Stimulated activated CD8-positive, alpha-beta memory T cell treated with anti-CD3 and anti-CD28 coated beads, Interleukin-4, amount 100 ng/mL, for 4 hours (primary cell): ENCODE data around the gene OSBP2.
A peak's percentile ranks its signal among the peaks of the same experiment; 100 is the strongest.

ENCODE experiments used
- DNase-seq, 2 donors: peaks; one replicate each; pipeline ENCODE4 v3.0.0-alpha.2; 2020; ENCODE audit warnings: low read depth in 2 of 2, low spot score in 1 of 2

The OSBP2 gene, protein sequence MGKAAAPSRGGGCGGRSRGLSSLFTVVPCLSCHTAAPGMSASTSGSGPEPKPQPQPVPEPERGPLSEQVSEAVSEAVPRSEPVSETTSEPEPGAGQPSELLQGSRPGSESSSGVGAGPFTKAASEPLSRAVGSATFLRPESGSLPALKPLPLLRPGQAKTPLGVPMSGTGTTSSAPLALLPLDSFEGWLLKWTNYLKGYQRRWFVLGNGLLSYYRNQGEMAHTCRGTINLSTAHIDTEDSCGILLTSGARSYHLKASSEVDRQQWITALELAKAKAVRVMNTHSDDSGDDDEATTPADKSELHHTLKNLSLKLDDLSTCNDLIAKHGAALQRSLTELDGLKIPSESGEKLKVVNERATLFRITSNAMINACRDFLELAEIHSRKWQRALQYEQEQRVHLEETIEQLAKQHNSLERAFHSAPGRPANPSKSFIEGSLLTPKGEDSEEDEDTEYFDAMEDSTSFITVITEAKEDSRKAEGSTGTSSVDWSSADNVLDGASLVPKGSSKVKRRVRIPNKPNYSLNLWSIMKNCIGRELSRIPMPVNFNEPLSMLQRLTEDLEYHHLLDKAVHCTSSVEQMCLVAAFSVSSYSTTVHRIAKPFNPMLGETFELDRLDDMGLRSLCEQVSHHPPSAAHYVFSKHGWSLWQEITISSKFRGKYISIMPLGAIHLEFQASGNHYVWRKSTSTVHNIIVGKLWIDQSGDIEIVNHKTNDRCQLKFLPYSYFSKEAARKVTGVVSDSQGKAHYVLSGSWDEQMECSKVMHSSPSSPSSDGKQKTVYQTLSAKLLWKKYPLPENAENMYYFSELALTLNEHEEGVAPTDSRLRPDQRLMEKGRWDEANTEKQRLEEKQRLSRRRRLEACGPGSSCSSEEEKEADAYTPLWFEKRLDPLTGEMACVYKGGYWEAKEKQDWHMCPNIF

DNA sequence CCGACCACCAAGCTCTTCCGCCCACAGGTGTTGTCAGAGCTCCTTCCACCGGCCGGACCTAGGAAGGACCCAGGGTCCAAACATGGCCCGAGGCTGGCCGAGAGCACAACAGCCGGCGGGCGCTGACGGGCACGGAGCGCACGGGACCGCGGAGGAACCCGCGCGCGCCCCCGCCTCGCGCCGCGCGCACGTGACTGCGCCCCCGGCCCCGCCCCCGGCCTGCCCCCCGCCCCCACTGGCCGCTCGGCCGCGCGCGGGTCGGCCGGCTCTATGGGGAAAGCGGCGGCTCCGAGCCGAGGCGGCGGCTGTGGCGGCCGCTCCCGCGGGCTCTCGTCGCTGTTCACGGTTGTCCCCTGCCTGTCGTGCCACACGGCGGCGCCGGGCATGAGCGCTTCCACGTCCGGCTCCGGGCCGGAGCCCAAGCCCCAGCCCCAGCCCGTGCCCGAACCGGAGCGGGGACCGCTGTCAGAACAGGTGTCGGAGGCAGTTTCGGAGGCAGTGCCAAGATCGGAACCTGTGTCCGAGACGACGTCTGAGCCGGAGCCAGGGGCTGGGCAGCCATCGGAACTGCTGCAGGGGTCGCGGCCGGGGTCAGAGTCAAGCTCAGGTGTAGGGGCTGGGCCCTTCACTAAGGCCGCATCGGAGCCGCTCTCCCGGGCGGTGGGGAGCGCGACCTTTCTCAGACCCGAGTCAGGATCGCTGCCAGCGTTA is at the start of gene OSBP2:
Gene OSBP2 (plus strand): TSS at position 235 of the 711 bp plus-strand sequence. CDS start 36 bp downstream, at position 271.
- DNase-seq = no peak

- no peak for DNase-seq
These were observed 48.0 kb upstream of the OSBP2 start for GRCh38 chr22:30646518-30647160.

GRCh38 chr22:30647536-30647935 is 47.1 kb upstream of the OSBP2 start:
- no peak for DNase-seq

DNA sequence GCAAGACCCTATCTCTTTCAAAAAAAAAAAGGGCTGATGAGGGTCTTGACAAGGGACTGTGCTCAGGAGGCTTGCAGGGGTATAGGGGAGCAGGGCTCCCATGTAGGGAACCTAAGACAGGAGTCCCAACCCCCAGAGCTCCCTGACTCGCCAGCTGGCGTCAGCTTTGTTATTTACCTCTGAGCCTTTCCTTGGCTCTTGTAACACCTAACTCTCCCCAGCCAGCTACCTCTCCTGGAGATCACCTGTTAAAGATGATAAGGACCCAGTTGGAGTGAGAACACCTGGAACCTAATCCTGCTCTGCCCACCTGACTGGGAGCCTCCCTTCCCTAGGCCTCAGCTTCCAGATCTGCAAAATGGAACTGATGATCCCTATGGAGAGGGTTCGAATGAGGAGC is 45.8 kb upstream of the OSBP2 start:
- DNase-seq = no peak

DNA sequence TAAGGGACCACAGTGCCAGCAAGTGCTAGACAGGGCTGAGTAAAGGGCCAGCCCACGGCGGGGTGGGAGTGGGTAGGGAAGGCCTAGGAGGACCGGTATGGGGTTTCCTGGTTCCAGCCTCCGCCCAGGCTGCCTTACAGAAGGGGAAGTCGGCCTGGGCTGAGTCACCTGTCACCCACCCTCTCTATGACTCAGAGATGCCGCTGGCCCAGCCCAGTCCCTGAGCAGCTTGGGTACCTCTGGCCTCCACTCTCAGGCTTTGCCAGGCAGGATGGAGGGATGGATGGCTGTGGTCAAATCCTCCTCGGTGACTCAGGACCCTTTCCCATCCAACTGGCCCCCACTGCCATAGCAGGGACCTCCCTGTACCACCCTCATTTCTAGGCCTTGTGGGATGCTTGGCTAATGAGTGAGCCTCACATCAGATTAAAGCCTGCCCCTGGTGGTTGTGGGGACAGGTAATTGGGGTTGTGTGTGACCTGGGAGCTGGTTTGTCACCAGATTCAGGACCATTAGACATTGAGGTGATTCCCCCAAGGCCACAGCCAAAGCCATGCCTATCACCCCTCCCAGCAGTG is 45.2 kb upstream of the OSBP2 start:
- DNase-seq = peak; percentile 65 to 86

DNA sequence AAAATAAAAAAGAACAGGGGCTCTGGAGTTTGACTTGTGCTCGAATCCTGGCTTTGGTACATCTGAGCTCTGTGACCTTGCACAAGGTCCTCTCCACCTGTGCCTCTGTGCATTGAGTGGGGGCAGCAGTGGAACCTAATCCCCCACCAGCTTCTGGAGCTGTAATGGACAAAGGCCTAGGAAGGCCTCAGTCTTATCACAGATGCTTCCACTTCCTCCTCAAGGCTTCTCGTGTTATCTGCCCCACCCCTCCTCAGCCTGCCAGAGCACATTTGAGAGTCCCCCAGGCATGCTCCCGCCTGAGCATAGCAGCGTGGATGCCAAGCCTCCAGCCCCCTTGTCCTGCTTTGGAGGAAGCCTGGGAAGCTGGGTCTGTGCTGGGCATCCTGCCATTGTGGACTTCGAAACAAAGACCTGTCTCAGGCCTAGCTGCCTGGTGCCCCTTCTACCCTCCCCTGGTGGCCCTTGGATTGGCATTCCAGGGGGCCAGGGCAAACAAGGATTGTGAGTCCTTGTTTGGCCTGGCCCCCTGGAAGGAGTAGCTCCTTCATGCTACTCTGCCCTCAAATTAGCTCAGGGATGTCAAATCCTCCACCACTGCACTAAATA is 44.1 kb upstream of the OSBP2 start:
- DNase-seq = no peak

- DNase-seq = no peak
These were observed 41.8 kb upstream of the OSBP2 start for GRCh38 chr22:30652852-30653251.

DNA sequence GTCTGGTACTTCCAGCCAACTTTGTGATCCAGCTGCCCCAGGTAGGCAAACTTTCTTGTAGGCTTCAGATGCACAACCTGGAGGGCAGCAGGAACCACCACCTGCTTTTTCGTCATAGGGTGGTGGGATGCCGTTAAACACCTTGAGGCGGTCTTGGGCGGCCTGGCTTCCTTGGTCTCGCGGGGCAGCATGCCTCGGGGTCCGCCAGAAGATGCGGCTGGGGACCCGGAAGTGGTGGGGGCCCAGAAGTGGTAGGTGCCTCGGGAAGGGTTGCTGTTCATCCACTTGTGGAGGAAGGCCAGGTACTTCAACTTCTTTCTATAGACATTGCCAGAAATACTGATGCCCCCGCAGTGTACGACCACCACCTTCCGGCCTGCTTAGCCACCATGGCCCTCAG is 40.3 kb upstream of the OSBP2 start:
- no peak for DNase-seq

GRCh38 chr22:30655532-30655931 is 39.1 kb upstream of the OSBP2 start:
- no peak for DNase-seq

GRCh38 chr22:30662040-30662439 is 32.6 kb upstream of the OSBP2 start:
- DNase-seq = no peak

- DNase-seq = no peak
These were observed 29.9 kb upstream of the OSBP2 start for GRCh38 chr22:30664798-30665197.

DNA sequence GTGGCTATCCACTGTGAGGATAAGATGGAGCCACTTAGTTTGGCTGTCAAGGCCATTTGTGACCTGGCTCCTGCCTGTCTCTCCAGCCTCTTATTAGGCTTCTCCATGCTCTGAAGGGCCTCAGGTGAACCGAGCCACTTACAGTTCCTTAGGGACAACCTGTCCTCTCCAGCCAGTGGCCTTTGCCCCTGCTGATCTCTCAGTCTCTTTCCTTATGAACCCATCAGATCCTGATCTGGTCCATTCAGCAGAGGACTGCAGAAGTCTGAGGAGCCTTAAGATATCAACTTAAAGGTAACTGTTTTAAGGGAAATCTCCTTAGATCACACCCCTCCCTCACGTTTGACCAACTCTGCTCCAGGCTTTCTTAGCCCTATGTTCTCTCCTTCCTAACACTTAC is 29.4 kb upstream of the OSBP2 start:
- DNase-seq = no peak

GRCh38 chr22:30665786-30666185 is 28.9 kb upstream of the OSBP2 start:
- no peak for DNase-seq

- no peak for DNase-seq
These were observed 27.6 kb upstream of the OSBP2 start for GRCh38 chr22:30667107-30667493.

- DNase-seq = peak; percentile 84 to 92
These were observed 26.9 kb upstream of the OSBP2 start, which contains the start of gene DUSP18 for GRCh38 chr22:30667494-30668385. TSS of gene DUSP18 (minus strand) at chr22:30667875. CDS start at chr22:30664003, 3,872 bp downstream.

GRCh38 chr22:30668386-30668710 is 26.3 kb upstream of the OSBP2 start:
- DNase-seq = no peak

- no peak for DNase-seq
These were observed 23.6 kb upstream of the OSBP2 start for GRCh38 chr22:30671071-30671470.

DNA sequence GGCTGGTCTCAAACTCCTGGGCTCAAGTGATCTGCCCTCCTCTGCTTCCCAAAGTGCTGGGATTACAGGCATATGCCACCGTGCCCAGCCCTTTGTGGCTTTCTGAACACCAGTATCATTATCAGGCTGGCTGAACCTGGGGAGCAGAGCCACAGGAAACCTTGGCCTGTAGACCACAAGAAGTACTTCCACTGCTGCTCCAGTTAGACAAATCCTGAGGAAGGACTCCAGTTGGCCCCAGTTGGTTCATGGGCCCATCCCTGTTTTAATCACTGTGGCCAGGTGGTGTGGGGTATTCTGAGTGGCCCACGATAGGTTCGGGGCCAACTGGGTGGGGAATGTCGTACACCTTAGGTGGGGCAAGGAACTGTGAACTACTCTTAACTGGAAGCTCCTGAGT is 21.5 kb upstream of the OSBP2 start:
- no peak for DNase-seq

DNA sequence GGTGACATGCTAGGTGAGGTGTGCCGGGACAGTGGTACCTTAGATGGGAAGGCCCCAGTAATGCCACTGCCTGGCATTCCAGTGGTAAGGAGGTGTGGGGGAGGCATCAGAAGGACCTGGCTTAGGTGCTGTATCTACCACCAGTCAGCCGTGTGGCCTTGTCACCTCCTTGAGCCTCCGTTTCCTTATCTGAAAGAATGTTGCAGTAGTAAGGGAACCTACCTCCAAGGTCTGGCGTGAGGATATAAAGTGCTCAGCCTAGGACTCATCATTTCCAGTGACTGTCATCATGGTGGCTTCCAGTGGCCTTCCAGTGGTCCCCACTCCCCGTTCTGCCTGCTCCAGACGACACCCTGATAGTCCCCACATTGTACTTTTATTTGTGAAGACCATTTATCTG is 20.2 kb upstream of the OSBP2 start:
- DNase-seq = no peak
